Measurements from ENCODE around the gene B4GALNT4. TPM values are rescaled to one million over a fixed set of nuclear protein-coding genes. Genes with fewer than 3 reads are reported as not detected.
A peak's percentile ranks its signal among the peaks of the same experiment; 100 is the strongest.

The B4GALNT4 gene
- total and polyA plus RNA-seq, 2 donors (not counting 1 experiment from before 2014, with no cell fraction given) = 1.5 to 3.8 TPM

GRCh38 chr11:367956-368413, 1.3 kb upstream of the B4GALNT4 start:
- peaks cover 3% of the 10 kb centered on the region for H3K4me1 ChIP-seq (ENCODE audit: control insufficient read depth, extremely low read depth, insufficient read depth, low read length)
- peak overlapping the region in 1 of 4 experiments; percentile 36 for H3K4me3 ChIP-seq (replicated peaks in 1 of 4; ENCODE audit: control extremely low read depth in 1 of 4, insufficient read depth in 1 of 4, low read depth in 3 of 4, low read length in 4 of 4)
- no peaks in the 10 kb centered on the region for H4K20me1 ChIP-seq (ENCODE audit: control insufficient read depth, extremely low read depth, insufficient read depth, low read length)
- H3K27ac ChIP-seq (ENCODE audit: insufficient read depth, low read length) = no peak overlapping the region
- H3K27me3 ChIP-seq (ENCODE audit: control insufficient read depth, insufficient read depth, low read length) = peaks cover 15% of the 10 kb centered on the region
- no peak for DNase-seq (ENCODE audit: low read depth in 2 of 2)
- no peaks in the 10 kb centered on the region for H3K9me3 ChIP-seq (ENCODE audit: control insufficient read depth, insufficient read depth, low read depth, low read length)
- H3K36me3 ChIP-seq (ENCODE audit: control insufficient read depth, insufficient read depth, low read length) = no peaks in the 10 kb centered on the region
- no peaks in the 10 kb centered on the region for H3K79me2 ChIP-seq (ENCODE audit: control insufficient read depth, insufficient read depth, low read length)
- H2AFZ ChIP-seq (ENCODE audit: low read length) = no peak overlapping the region
- no peak for TF ChIP-seq EZH2 (IDR thresholded peaks at IDR 0.05; ENCODE audit: low read length, missing control alignments)
- H3K9ac ChIP-seq (ENCODE audit: insufficient read depth, low read length) = no peak overlapping the region
- H3K4me2 ChIP-seq (ENCODE audit: extremely low read depth, insufficient read depth, low read length) = no peak overlapping the region

DNA sequence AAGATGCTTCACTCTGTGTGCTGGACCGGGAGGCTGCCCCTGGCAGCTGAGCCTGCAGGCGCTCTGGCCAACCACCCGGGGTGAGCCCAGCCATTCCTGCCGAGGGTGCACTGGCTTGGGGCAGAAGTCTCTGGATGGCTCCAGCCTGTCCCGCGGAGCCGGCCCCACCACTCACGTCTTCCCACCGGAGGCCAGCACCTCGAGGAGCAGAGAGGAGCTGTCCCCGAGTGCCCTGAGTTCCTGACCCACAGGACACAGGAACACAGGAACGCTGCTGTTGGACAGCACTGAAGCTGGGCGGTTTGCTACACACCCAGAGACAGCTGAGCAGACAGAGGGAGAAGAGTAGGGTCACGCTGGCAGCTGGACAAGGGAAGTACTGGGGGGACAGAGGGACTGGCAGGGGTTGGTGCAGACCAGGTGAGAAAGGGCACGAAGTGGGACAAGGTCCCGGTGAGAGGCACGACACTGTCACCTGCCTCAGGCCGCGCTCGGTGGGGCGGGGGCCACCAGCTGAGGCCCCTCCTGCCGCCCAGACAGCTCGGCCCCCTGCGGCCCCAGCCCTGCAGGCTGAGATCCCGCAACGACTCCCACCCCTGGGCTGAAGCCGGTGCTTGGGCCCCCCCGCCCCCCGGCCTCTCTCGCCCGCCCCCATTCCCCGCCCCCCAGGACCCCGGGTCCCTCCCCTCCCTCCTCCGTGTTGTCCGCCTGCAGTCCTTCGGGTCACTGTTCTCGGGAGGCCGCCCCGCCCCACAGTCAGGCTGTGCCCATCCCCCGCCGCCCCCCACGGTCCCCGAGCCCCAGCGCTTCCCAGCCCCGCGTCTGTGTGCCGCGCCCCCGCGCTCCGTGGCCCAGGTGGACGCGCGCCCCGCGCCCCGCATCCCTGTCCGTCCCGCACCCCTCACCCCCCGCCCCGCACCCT, 624 bp upstream of the B4GALNT4 start:
- Histone ChIP-seq H4K20me1 (ENCODE audit: control insufficient read depth, extremely low read depth, insufficient read depth, low read length) (no peaks in the 10 kb centered on the region), H3K9me3 (ENCODE audit: control insufficient read depth, insufficient read depth, low read depth, low read length) (no peaks in the 10 kb centered on the region), H3K27ac (ENCODE audit: insufficient read depth, low read length) (no peak overlapping the region), H3K79me2 (ENCODE audit: control insufficient read depth, insufficient read depth, low read length) (no peaks in the 10 kb centered on the region), H3K27me3 (ENCODE audit: control insufficient read depth, insufficient read depth, low read length) (peaks cover 15% of the 10 kb centered on the region), H3K4me1 (ENCODE audit: control insufficient read depth, extremely low read depth, insufficient read depth, low read length) (peaks cover 3% of the 10 kb centered on the region), H3K9ac (ENCODE audit: insufficient read depth, low read length) (no peak overlapping the region), H3K4me3 (replicated peaks in 1 of 4; ENCODE audit: control extremely low read depth in 1 of 4, insufficient read depth in 1 of 4, low read depth in 3 of 4, low read length in 4 of 4) (peak overlapping the region in 1 of 4 experiments; percentile 36), H3K36me3 (ENCODE audit: control insufficient read depth, insufficient read depth, low read length) (no peaks in the 10 kb centered on the region), H2AFZ (ENCODE audit: low read length) (peak overlapping the region; percentile 35), H3K4me2 (ENCODE audit: extremely low read depth, insufficient read depth, low read length) (peak overlapping the region; percentile 27)
- TF ChIP-seq, protein P1, sequence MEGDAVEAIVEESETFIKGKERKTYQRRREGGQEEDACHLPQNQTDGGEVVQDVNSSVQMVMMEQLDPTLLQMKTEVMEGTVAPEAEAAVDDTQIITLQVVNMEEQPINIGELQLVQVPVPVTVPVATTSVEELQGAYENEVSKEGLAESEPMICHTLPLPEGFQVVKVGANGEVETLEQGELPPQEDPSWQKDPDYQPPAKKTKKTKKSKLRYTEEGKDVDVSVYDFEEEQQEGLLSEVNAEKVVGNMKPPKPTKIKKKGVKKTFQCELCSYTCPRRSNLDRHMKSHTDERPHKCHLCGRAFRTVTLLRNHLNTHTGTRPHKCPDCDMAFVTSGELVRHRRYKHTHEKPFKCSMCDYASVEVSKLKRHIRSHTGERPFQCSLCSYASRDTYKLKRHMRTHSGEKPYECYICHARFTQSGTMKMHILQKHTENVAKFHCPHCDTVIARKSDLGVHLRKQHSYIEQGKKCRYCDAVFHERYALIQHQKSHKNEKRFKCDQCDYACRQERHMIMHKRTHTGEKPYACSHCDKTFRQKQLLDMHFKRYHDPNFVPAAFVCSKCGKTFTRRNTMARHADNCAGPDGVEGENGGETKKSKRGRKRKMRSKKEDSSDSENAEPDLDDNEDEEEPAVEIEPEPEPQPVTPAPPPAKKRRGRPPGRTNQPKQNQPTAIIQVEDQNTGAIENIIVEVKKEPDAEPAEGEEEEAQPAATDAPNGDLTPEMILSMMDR (conservative IDR thresholded peaks at IDR 0.05 in 1 of 2, IDR thresholded peaks at IDR 0.05 in 1 of 2; ENCODE audit: low read depth in 1 of 2, low read length in 2 of 2) = no peak
- peak; percentile 79 for TF ChIP-seq EZH2 (IDR thresholded peaks at IDR 0.05; ENCODE audit: low read length, missing control alignments)
- DNase-seq (ENCODE audit: low read depth in 2 of 2) = no peak

- Histone ChIP-seq H3K4me3 (replicated peaks in 1 of 4; ENCODE audit: control extremely low read depth in 1 of 4, insufficient read depth in 1 of 4, low read depth in 3 of 4, low read length in 4 of 4) (peak overlapping the region in 2 of 4 experiments; percentile 21 to 47), H3K27me3 (ENCODE audit: control insufficient read depth, insufficient read depth, low read length) (peaks cover 12% of the 10 kb centered on the region), H3K9me3 (ENCODE audit: control insufficient read depth, insufficient read depth, low read depth, low read length) (no peaks in the 10 kb centered on the region), H3K4me1 (ENCODE audit: control insufficient read depth, extremely low read depth, insufficient read depth, low read length) (peaks cover 3% of the 10 kb centered on the region), H2AFZ (ENCODE audit: low read length) (no peak overlapping the region), H3K36me3 (ENCODE audit: control insufficient read depth, insufficient read depth, low read length) (no peaks in the 10 kb centered on the region), H3K9ac (ENCODE audit: insufficient read depth, low read length) (peak overlapping the region; percentile 30), H3K79me2 (ENCODE audit: control insufficient read depth, insufficient read depth, low read length) (no peaks in the 10 kb centered on the region), H4K20me1 (ENCODE audit: control insufficient read depth, extremely low read depth, insufficient read depth, low read length) (no peaks in the 10 kb centered on the region), H3K27ac (ENCODE audit: insufficient read depth, low read length) (no peak overlapping the region), H3K4me2 (ENCODE audit: extremely low read depth, insufficient read depth, low read length) (peak overlapping the region; percentile 13)
- TF ChIP-seq EZH2 (IDR thresholded peaks at IDR 0.05; ENCODE audit: low read length, missing control alignments) = peak; percentile 44
- TF ChIP-seq, protein P1 (conservative IDR thresholded peaks at IDR 0.05 in 1 of 2, IDR thresholded peaks at IDR 0.05 in 1 of 2; ENCODE audit: low read depth in 1 of 2, low read length in 2 of 2) = no peak
- DNase-seq (ENCODE audit: low read depth in 2 of 2) = no peak
These were observed 1.0 kb downstream of the B4GALNT4 start for GRCh38 chr11:370070-370941.
